GM12878 (cell line): ENCODE data around the gene RAB29. TPM values are rescaled to one million over a fixed set of nuclear protein-coding genes. Genes with fewer than 3 reads are reported as not detected.

Experiments
- ATAC-seq: fragments of 200-7000 bp; cut with Tn5 transposase; 3 replicates; pipeline ENCODE4 v1.9.1; 2020; ENCODE audit warnings: mild to moderate bottlenecking, moderate library complexity
- BruUV-seq: library from RNA; stranded (reverse); fragments of 400-500 nt; replicated peaks from 2 replicates; lab custom pipeline; 2021; lab: Mats Ljungman, UMichigan
- CTCF ChIA-PET: fragments of 300-600 bp; sonication (Branson Sonifier 250); formaldehyde crosslinking; extraction: SDS; loops from one replicate; lab custom pipeline; 2021; ENCODE audit warnings: inconsistent platforms; lab: Yijun Ruan, JAX
- POLR2A ChIA-PET: fragments of 350-600 bp; formaldehyde crosslinking; extraction: SDS; loops from one replicate; lab custom pipeline; 2021; ENCODE audit warnings: inconsistent platforms; lab: Charles Lee
- RAD21 ChIA-PET: fragments of 300-600 bp; sonication (Branson Sonifier 250); formaldehyde crosslinking; loops from one replicate; lab custom pipeline; 2023; ENCODE audit warnings: antibody characterized with exemption; ENCODE audit not compliant: unreplicated experiment; lab: Charles Lee
- SMC1A ChIA-PET: fragments of 300-600 bp; sonication (Branson Sonifier 250); formaldehyde crosslinking; loops from one replicate; lab custom pipeline; 2023; ENCODE audit not compliant: unreplicated experiment, uncharacterized antibody; lab: Charles Lee
- DNase-seq: peaks from one replicate; pipeline ENCODE4 v3.0.0-alpha.2; 2011; ENCODE audit warnings: low read depth, low spot score
- FAIRE-seq: peaks from 3 replicates; lab custom pipeline; 2011; peaks lifted over from hg19 to GRCh38; lab: Jason Lieb, UNC
- H2AFZ ChIP-seq: 2 replicates; pipeline ENCODE4 v1.6.0; 2011; ENCODE audit warnings: low read depth, low read length, control low read depth; ENCODE audit not compliant: control insufficient read depth
- H3K27ac ChIP-seq: 2 replicates; pipeline ENCODE4 v1.5.1; 2011; ENCODE audit warnings: control low read depth; ENCODE audit not compliant: control insufficient read depth, insufficient read depth
- H3K27me3 ChIP-seq, 2 experiments: replicated peaks in 1 of 2; 2 replicates each; pipeline versions ENCODE4 v1.6.0 to v1.6.1; 2011; ENCODE audit warnings: low read length in 1 of 2; ENCODE audit not compliant: control insufficient read depth in 2 of 2, insufficient read depth in 2 of 2
- H3K36me3 ChIP-seq, 2 experiments: 2 replicates each; pipeline ENCODE4 v1.5.1; 2011; ENCODE audit warnings: low read length in 1 of 2; ENCODE audit not compliant: control insufficient read depth in 2 of 2, insufficient read depth in 2 of 2
- H3K4me1 ChIP-seq: 2 replicates; pipeline ENCODE4 v1.6.1; 2011; ENCODE audit warnings: mild to moderate bottlenecking, low read length, moderate library complexity, mixed read lengths; ENCODE audit not compliant: control insufficient read depth, insufficient read depth
- H3K4me2 ChIP-seq: 2 replicates; pipeline ENCODE4 v1.6.0; 2011; ENCODE audit warnings: control low read depth; ENCODE audit not compliant: control insufficient read depth, insufficient read depth
- H3K4me3 ChIP-seq: fragments of 200-600 bp; sonication (generic); 2 replicates; pipeline ENCODE4 v1.5.1; 2016
- H3K79me2 ChIP-seq: 2 replicates; pipeline ENCODE4 v1.6.0; 2011; ENCODE audit warnings: low read length; ENCODE audit not compliant: control insufficient read depth, insufficient read depth
- H3K9ac ChIP-seq: 2 replicates; pipeline ENCODE4 v1.8.0; 2011; ENCODE audit warnings: low read length, control low read depth, mixed read lengths; ENCODE audit not compliant: control insufficient read depth, insufficient read depth
- H3K9me3 ChIP-seq: replicated peaks from 3 replicates; pipeline ENCODE4 v1.5.1; 2011; ENCODE audit warnings: mild to moderate bottlenecking, low read length; ENCODE audit not compliant: control insufficient read depth, insufficient read depth
- H4K20me1 ChIP-seq: 2 replicates; pipeline ENCODE4 v1.6.0; 2011; ENCODE audit not compliant: control insufficient read depth, insufficient read depth
- BRCA1 ChIP-seq: IDR thresholded peaks from 2 replicates; pipeline ENCODE4 v1.6.1; 2011; ENCODE audit warnings: low read depth, low read length, improper control_type of control experiment
- GABPA ChIP-seq: IDR thresholded peaks from 2 replicates; pipeline ENCODE4 v1.6.1; 2014; ENCODE audit warnings: antibody characterized with exemption, low read depth, mild to moderate bottlenecking, inconsistent platforms
- IRF4 ChIP-seq: IDR thresholded peaks from 2 replicates; pipeline ENCODE4 v1.6.1; 2011; ENCODE audit warnings: low read depth, low read length
- IRF5 ChIP-seq: fragments of 450-650 bp; IDR thresholded peaks from 2 replicates; pipeline ENCODE4 v1.6.1; 2017; ENCODE audit warnings: borderline replicate concordance
- JUND ChIP-seq: IDR thresholded peaks from 2 replicates; pipeline ENCODE4 v1.6.1; 2012; ENCODE audit warnings: low read depth, mild to moderate bottlenecking, low read length, improper control_type of control experiment, moderate library complexity
- MAX ChIP-seq: IDR thresholded peaks from 2 replicates; pipeline ENCODE4 v1.6.1; 2012; ENCODE audit warnings: low read depth, low read length, improper control_type of control experiment
- NRF1 ChIP-seq: conservative IDR thresholded peaks from 2 replicates; pipeline ENCODE4 v1.6.1; 2011; ENCODE audit warnings: mild to moderate bottlenecking, low read depth, low read length, improper control_type of control experiment
- RELB ChIP-seq: fragments of 450-650 bp; IDR thresholded peaks from 2 replicates; pipeline ENCODE4 v1.6.1; 2017; ENCODE audit warnings: low read depth, mild to moderate bottlenecking, moderate library complexity
- REST ChIP-seq: IDR thresholded peaks from 2 replicates; pipeline ENCODE4 v1.6.1; 2012; ENCODE audit warnings: mild to moderate bottlenecking, low read depth, low read length
- SMAD1 ChIP-seq: fragments of 450-650 bp; IDR thresholded peaks from 2 replicates; pipeline ENCODE4 v1.6.1; 2018; ENCODE audit warnings: mild to moderate bottlenecking, low read depth; ENCODE audit not compliant: partially characterized antibody
- SREBF1 ChIP-seq: IDR thresholded peaks from 2 replicates; pipeline ENCODE4 v1.6.1; 2012; ENCODE audit warnings: mild to moderate bottlenecking, low read length
- TCF3 ChIP-seq: IDR thresholded peaks from 2 replicates; pipeline ENCODE4 v1.6.1; 2012; ENCODE audit warnings: low read depth, mild to moderate bottlenecking, low read length, borderline replicate concordance; ENCODE audit not compliant: insufficient read depth
- TCF7 ChIP-seq: IDR thresholded peaks from 2 replicates; pipeline ENCODE4 v1.6.1; 2014; ENCODE audit warnings: antibody characterized with exemption, borderline replicate concordance
- ZBTB33 ChIP-seq: fragments of 450-650 bp; IDR thresholded peaks from 2 replicates; pipeline ENCODE4 v1.6.1; 2017; ENCODE audit warnings: mild to moderate bottlenecking
- WGBS: methylation state at CpG from one replicate; pipeline ENCODE4 v1.1.6; 2016; ENCODE audit warnings: low lambda C conversion rate; ENCODE audit not compliant: insufficient replicate concordance, insufficient coverage; ENCODE audit errors: missing lambda C conversion rate; 5-methylcytosine and 5-hydroxymethylcytosine counted together
- in situ Hi-C: fragments of 300-500 bp; cut with MboI; formaldehyde crosslinking; loops from 9 replicates; pipeline ENCODE4 v1.14.3; 2018; ENCODE audit warnings: mixed read lengths
- intact Hi-C: fragments of 100-400 bp; cut with micrococcal nuclease; formaldehyde crosslinking; loops from one replicate; pipeline ENCODE4 v1.14.2; 2022; ENCODE audit not compliant: unreplicated experiment
- polyA plus RNA-seq, 11 experiments: library from polyadenylated mRNA; depleted of rRNA in 4 of 11; unstranded in 6 of 11; stranded (reverse) in 5 of 11; fragments of >200 nt; fragmentation: Nextera tagmentation in 4 of 11; fragmentation: Illumina TruSeq in 1 of 11; extraction: Ambion mirVana in 4 of 11; extraction: Trizol in 1 of 11; gene quantifications; 1 replicate in 1 of 11; 2 replicates in 10 of 11; pipeline versions ENCODE4 v1.2.1 to v1.2.3, GENCODE V29; 2011 to 2016; ENCODE audit warnings: inconsistent platforms in 2 of 11, missing spikeins in 2 of 11, low read depth in 1 of 11
- total RNA-seq, 4 experiments: library from RNA; depleted of rRNA in 3 of 4; stranded (reverse); fragments of >200 nt in 3 of 4; fragmentation: Illumina TruSeq in 1 of 4; extraction: Trizol in 1 of 4; gene quantifications; 2 replicates each; pipeline versions ENCODE4 v1.2.1 to v1.2.3, GENCODE V29; 2013 to 2021

RAB29 gene
- total and polyA plus RNA-seq, 10 of the 15 experiments (the other 5 are each of a cell fraction or from before 2014, with no cell fraction given) = 11.7 to 74.5 (median 15.0) TPM

GRCh38 chr1:205760606-205761005 is 14.7 kb downstream of the RAB29 start:
- Histone ChIP-seq H3K9me3 (no peaks in the 10 kb centered on the region; the same call in 2 of the 3 replicates), H3K36me3 (no peaks in the 10 kb centered on the region), H3K27me3 (no peaks in the 10 kb centered on the region; a peak in 1 of 4 replicates), H3K4me2 (no peak overlapping the region), H4K20me1 (no peaks in the 10 kb centered on the region), H3K9ac (no peak overlapping the region), H3K4me1 (peaks cover 4% of the 10 kb centered on the region; the same call in 1 of the 2 replicates), H3K4me3 (no peak overlapping the region), H2AFZ (no peak overlapping the region), H3K79me2 (no peaks in the 10 kb centered on the region), H3K27ac (no peak overlapping the region)
- CTCF ChIA-PET = interaction anchor here (0.9 kb wide), 1 partner anchor 102 kb away, joined by 3 read pairs; no protein-coding TSS in a partner anchor
- SMC1A ChIA-PET = no interaction called here
- in situ Hi-C loops = no loop called here
- BruUV-seq = no TSS peak
- ATAC-seq (no peak), DNase-seq (no peak), FAIRE-seq (no peak)
- POLR2A ChIA-PET = interaction anchor here (1.1 to 1.6 kb wide), 3 partner anchors 9 to 90 kb away, joined by 3 to 4 read pairs (median 3); no protein-coding TSS in a partner anchor
- RAD21 ChIA-PET = no interaction called here
- WGBS = 65% methylated on average over 3 of the region's 3 CpGs
- intact Hi-C loops = no loop called here
- no peak for TF ChIP-seq SREBF1
- TF ChIP-seq GABPA = no peak
- no peak for TF ChIP-seq NRF1
- no peak for TF ChIP-seq RELB
- no peak for TF ChIP-seq IRF5
- TF ChIP-seq SMAD1 = no peak
- TF ChIP-seq TCF7 = no peak
- TF ChIP-seq IRF4 = no peak
- TF ChIP-seq JUND = no peak
- no peak for TF ChIP-seq ZBTB33
- TF ChIP-seq BRCA1 = no peak
- no peak for TF ChIP-seq TCF3
- TF ChIP-seq REST = no peak
- TF ChIP-seq MAX = no peak
